ENCODE results near the gene METRNL.
"Not testable (repeated sequence)": the region's sequence is repeated elsewhere in the genome, so short reads cannot be mapped to it uniquely, and the experiment has no call there.

Gene METRNL

GRCh38 chr17:83119987-83120864 lies 40.8 kb downstream of the METRNL start:
- H3K4me3 ChIP-seq (ENCODE audit: low read depth, low read length): no peak overlapping the region
- TF ChIP-seq CTCF (IDR thresholded peaks at IDR 0.05; ENCODE audit: low read depth, low read length): no peak

- not testable (repeated sequence) for H3K4me3 ChIP-seq (ENCODE audit: low read depth, low read length)
These were observed 42.1 kb downstream of the METRNL start for GRCh38 chr17:83121473-83121872.

- no peak for TF ChIP-seq CTCF (IDR thresholded peaks at IDR 0.05; ENCODE audit: low read depth, low read length)
- no peak overlapping the region for H3K4me3 ChIP-seq (ENCODE audit: low read depth, low read length)
These were observed 42.8 kb downstream of the METRNL start for GRCh38 chr17:83121921-83122820.

GRCh38 chr17:83122834-83123233 lies 43.4 kb downstream of the METRNL start:
- TF ChIP-seq CTCF (IDR thresholded peaks at IDR 0.05; ENCODE audit: low read depth, low read length): no peak
- H3K4me3 ChIP-seq (ENCODE audit: low read depth, low read length): no peak overlapping the region

GRCh38 chr17:83123896-83124801 lies 44.7 kb downstream of the METRNL start:
- no peak for TF ChIP-seq CTCF (IDR thresholded peaks at IDR 0.05; ENCODE audit: low read depth, low read length)
- no peak overlapping the region for H3K4me3 ChIP-seq (ENCODE audit: low read depth, low read length)

- no peak for TF ChIP-seq CTCF (IDR thresholded peaks at IDR 0.05; ENCODE audit: low read depth, low read length)
- H3K4me3 ChIP-seq (ENCODE audit: low read depth, low read length): no peak overlapping the region
These were observed 45.6 kb downstream of the METRNL start for GRCh38 chr17:83124871-83125514.

Data from WI38 (cell line).